HG02840 (cell line): ENCODE data around the gene ATXN7L3.

Source experiments
- ATAC-seq: cut with Tn5 transposase; IDR thresholded peaks from one replicate; pipeline ENCODE4 v1.9.1; 2021; ENCODE audit warnings: mild to moderate bottlenecking, moderate library complexity, moderate number of reproducible peaks; ENCODE audit not compliant: unreplicated experiment, low FRiP score

The ATXN7L3 gene

DNA sequence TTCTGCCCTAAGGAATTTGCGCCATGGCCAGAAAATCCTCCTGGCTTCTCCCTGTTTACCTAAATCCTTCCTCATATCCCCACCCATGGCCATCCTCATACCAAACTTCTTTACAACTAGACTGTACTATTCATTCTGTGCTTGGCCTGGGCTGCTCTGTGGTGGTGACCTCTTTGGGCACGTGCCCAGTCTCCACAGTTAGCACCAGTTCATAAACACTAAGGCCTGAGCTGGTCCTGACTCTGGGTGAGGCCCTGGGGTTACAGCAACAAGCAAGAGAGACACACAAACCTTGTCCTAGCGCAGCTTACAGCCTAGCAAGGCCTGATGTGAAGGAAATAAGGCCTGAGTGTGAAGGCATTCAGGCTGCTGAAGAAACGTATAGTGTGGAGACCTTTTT lies 3.1 kb upstream of the ATXN7L3 start:
- ATAC-seq = no peak

DNA sequence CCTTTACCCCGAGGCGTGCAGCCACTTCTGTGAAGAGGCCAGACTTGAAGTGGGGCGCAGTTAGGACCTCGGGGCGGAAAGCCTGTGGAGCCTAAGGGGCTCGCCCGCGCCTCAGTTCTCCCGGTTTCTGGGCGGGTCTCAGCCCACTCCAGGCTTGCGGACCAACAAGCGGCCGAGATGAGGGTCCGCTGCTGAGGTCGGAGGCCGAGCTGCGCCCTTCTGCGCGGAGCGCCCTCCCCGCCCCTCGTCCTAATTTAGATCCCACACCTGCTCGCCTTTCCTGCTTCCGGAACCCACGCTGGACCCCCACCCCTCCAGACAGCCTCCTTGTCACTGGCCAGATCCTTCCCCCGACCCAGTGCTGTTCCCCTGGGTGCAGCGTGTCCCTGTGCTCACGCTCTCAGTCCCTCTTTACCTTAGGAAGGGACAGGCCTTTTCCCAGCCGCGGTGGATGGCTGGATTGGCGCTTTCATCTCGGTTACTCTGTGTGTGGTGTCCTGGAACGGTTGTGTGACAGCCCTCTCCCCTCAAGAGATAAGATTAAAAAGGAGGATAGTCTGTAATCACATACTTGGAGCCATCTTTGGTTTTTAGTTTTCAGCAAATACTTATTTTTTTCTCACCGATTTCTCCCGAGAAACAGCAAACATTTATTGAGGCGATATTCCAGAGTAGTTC lies 933 bp upstream of the ATXN7L3 start:
- ATAC-seq = peak; percentile 12

DNA sequence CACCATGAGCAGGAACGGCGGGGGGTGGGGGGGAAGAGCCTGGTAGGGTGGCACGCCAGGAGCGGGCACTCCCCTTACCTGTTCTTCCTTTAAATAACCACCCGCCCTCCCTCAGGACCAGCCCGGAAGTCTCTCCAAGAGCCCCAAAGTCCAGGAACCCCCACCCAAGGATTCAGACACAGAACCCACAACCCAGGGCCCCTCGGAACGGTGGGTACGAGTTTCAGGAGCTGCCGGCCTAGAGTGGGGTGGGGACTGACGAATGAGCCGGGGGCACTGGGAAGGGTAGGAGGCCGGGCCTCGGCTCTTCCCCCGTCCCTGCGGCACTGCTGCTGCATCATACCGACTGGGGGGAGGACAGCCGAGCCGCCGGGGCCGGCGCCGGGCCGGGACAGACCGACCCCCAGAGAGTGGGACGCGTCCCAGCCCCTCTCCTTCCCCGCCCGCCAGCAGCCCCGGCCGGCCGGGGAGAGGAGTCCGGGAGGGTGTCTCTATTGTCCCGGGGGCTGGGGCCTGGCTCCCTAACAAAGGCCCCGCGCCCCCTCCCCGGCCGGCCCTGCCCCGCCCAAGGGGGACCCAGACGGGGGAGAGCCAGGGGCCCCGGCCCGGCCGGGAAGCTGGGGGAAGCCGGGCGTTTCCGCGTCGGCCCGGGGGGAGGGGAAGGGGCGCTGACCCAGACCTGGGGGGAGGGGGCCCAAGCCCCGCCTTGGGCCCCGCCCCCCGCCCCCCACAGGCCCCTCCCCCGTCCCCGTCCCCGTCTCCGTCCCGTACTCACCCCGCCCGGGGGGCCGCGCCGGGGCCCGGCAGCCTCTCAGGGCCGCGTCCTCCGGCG lies 747 bp downstream of the ATXN7L3 start:
- peak; percentile 12 for ATAC-seq

- no peak for ATAC-seq
These were observed 1.5 kb downstream of the ATXN7L3 start for GRCh38 chr17:44197980-44198720.

GRCh38 chr17:44197107-44197506 lies 2.6 kb downstream of the ATXN7L3 start:
- ATAC-seq = no peak

GRCh38 chr17:44193326-44194084 lies 6.2 kb downstream of the ATXN7L3 start:
- ATAC-seq = no peak

- ATAC-seq = no peak
These were observed 6.9 kb downstream of the ATXN7L3 start for GRCh38 chr17:44192750-44193149.

DNA sequence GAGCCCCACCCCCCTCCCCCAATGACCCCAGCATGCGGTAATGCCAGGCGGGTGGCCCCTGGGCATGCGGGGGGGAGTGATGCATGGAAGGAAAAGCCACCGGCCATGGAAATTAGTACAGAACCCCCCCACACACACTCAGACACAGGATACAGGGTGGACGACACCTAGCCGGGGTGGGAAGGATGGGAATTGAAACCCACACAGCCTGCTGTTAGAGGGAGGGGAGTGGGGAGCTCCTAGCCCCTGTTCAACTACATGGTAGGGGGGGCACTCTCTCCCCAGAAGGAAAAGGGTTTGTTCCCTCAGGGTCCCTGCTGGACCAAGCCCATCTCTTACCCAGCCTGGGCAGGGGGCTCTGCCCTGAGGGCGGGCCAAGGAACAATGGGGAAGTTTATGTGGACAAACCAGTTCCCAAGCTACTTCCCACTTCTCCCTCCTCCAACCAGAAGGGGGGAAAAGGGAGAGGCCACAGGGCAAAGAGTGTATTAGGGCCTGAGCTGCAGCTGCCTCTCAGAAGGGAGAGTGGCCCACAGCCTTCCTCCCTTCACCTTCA lies 7.7 kb downstream of the ATXN7L3 start:
- no peak for ATAC-seq

DNA sequence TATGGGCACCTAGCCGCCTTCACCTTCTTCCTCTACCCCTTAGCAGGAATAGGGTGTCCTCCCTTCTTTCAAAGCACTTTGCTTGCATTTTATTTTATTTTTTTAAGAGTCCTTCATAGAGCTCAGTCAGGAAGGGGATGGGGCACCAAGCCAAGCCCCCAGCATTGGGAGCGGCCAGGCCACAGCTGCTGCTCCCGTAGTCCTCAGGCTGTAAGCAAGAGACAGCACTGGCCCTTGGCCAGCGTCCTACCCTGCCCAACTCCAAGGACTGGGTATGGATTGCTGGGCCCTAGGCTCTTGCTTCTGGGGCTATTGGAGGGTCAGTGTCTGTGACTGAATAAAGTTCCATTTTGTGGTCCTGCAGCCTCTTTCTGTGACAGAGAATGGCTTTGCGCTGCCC lies 8.3 kb downstream of the ATXN7L3 start:
- no peak for ATAC-seq

GRCh38 chr17:44190481-44190880 lies 9.2 kb downstream of the ATXN7L3 start:
- no peak for ATAC-seq

DNA sequence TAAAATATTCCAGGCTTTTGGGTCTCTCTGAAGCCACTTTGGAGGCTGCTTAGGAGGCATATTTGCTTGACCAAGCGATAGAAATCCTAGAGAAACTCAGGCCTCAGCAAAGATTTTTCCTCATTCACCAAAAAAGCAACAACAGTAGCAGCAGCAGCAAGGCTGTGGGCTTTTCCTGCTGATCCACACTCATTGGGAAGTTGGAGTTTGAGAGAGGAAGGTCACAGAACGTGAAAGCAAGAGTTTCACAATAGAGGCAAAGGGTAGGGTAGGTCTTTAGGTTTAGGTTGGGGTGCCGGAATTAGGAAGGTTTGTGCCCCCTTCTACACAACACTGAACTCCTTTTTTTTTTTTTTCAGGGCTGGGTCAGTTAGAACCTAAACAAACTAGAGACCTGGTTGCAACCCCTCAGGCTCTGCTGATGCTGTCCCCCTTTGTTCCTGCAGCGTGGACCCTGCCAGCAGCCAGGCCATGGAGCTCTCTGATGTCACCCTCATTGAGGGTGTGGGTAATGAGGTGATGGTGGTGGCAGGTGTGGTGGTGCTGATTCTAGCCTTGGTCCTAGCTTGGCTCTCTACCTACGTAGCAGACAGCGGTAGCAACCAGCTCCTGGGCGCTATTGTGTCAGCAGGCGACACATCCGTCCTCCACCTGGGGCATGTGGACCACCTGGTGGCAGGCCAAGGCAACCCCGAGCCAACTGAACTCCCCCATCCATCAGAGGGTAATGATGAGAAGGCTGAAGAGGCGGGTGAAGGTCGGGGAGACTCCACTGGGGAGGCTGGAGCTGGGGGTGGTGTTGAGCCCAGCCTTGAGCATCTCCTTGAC lies 10.9 kb downstream of the ATXN7L3 start:
- ATAC-seq = no peak

DNA sequence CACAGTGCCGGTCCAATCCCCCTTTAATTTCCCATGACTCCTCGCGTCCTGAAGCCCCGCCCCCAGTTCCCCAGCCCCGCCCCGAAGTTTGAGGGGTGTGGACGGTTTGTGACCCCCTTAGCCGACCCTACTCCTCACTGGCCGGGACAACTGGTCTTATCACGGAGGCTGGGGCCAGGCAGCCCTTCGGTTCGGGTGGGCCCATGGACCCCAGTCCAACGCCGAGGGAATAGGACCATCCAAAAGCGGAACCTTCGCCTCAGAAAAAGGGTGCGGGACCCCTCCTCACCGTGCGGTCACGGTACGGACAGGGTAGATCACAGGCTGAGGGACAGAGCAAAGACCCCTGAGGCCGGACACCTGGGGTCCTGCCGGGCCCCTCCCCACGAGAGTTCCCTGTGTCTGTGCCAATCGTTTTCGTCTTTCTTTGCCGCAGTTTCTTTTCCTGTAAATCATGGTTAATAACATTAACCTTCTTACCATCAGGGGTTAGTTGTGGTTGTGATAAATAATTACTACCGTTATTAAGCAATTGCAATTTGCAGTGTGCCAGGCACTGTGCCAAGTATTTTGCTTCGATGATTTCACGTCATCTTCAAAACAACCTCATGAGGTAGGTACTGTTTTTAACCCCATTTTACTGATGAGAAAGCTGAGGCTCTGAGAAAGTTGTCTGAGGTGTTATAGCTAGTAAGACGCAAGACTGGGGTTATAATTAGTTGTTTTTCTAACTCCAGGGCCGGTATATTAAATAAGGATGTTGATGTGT lies 12.4 kb downstream of the ATXN7L3 start:
- ATAC-seq = peak; percentile 50

GRCh38 chr17:44186307-44187130 lies 13.2 kb downstream of the ATXN7L3 start, which contains the start of gene TMUB2:
Gene TMUB2, plus strand, starts transcription at chr17:44186972. Its CDS starts 737 bp downstream, at chr17:44187709.
- ATAC-seq = peak; percentile 91

- ATAC-seq = no peak
These were observed 15.4 kb downstream of the ATXN7L3 start for GRCh38 chr17:44184212-44184810.

GRCh38 chr17:44183024-44183423 lies 16.7 kb downstream of the ATXN7L3 start:
- ATAC-seq = no peak

DNA sequence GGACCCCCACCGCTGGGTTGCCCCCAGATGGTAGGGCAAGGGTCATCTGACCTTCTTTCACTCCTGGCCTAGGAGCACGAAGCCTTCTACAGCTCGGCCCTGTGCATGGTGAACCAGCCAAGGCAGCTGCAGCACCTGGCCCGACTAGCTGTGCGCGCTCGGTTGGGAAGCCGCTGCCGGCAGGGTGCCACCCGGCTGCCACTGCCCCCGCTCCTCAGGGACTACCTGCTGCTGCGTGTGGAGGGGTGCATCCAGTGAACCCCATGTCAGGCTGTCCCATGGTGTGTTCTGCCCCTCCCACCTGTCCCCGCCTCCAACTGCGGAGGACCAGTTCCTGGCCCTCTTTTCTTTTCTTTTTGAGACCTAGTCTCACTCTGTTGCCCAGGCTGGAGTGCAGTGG lies 21.6 kb downstream of the ATXN7L3 start:
- no peak for ATAC-seq

DNA sequence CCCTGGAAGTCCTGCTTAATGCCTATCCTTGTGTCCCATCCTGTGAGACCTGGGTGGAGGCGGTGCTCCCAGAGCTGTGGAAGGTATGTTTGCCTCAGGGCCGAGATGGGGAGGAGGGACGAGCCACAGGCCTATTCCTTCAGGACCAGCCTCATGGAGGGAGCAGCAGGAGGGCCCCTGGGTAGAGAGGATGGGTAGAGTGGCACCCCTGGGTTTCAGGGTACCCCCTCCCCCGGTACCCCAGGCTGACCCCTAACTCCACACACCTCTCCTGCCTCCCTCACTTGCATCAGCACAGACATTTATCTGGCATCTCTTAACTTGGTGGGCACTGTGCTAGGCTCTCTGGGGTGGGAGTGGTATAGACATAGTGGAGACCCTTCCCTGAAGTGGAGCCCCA lies 22.0 kb downstream of the ATXN7L3 start:
- ATAC-seq = no peak
